Spinal cord (tissue), 10 donors: Measurements from ENCODE around the gene FBL. TPM values are rescaled to one million over a fixed set of nuclear protein-coding genes. Genes with fewer than 3 reads are reported as not detected.
"Not testable (repeated sequence)": the region's sequence is repeated elsewhere in the genome, so short reads cannot be mapped to it uniquely, and the experiment has no call there.

Experiments used
- DNase-seq, 6 donors: peaks; one replicate each; pipeline versions ENCODE4 v3.0.0 to v3.0.0-alpha.2; 2013 to 2015; ENCODE audit warnings: low spot score in 6 of 6, low read depth in 4 of 6
- H3K27ac ChIP-seq: one replicate; pipeline ENCODE4 v1.5.1; 2013; ENCODE audit warnings: low read depth, low read length, control low read depth
- H3K27me3 ChIP-seq: one replicate; pipeline ENCODE4 v1.6.1; 2013; ENCODE audit warnings: low read length; ENCODE audit not compliant: control insufficient read depth, insufficient read depth
- H3K36me3 ChIP-seq: one replicate; pipeline ENCODE4 v1.6.1; 2013; ENCODE audit warnings: low read length; ENCODE audit not compliant: control insufficient read depth, insufficient read depth
- H3K4me1 ChIP-seq: one replicate; pipeline ENCODE4 v1.6.1; 2013; ENCODE audit warnings: low read length; ENCODE audit not compliant: control insufficient read depth, insufficient read depth
- H3K4me3 ChIP-seq: one replicate; pipeline ENCODE4 v1.5.1; 2013; ENCODE audit warnings: low read depth, low read length, control low read depth
- H3K9me3 ChIP-seq: one replicate; pipeline ENCODE4 v1.6.1; 2013; ENCODE audit warnings: low read length; ENCODE audit not compliant: control insufficient read depth, insufficient read depth
- WGBS: methylation state at CpG from one replicate; pipeline ENCODE4 v1.1.5; 2013; ENCODE audit warnings: missing lambda C conversion rate; ENCODE audit not compliant: insufficient coverage; 5-methylcytosine and 5-hydroxymethylcytosine counted together
- polyA plus RNA-seq, 2 donors: library from polyadenylated mRNA; unstranded; fragments of 120-200 nt; gene quantifications; one replicate each; pipeline ENCODE4 v1.2.1, GENCODE V29; 2013; ENCODE audit not compliant: insufficient read length in 2 of 2
- total RNA-seq, 2 donors: library from RNA; depleted of rRNA in 1 of 2; stranded (reverse); fragments of 120-200 nt in 1 of 2; fragments of >200 nt in 1 of 2; gene quantifications; one replicate each; pipeline versions ENCODE4 v1.2.3 to v1.2.4, GENCODE V29; 2013 to 2014
- donor health status: healthy.

FBL gene
- total and polyA plus RNA-seq, 4 donors = 98.0 to 148 (median 131) TPM

GRCh38 chr19:39810424-39810823 lies 35.8 kb downstream of the FBL start:
- H3K4me1 ChIP-seq = no peaks in the 10 kb centered on the region
- no peaks in the 10 kb centered on the region for H3K27me3 ChIP-seq
- H3K27ac ChIP-seq = no peak overlapping the region
- no peak overlapping the region for H3K4me3 ChIP-seq
- no peak for DNase-seq
- H3K9me3 ChIP-seq = no peaks in the 10 kb centered on the region
- peaks cover 10% of the 10 kb centered on the region for H3K36me3 ChIP-seq
- WGBS = no CpG with 5 or more reads among the region's 4 CpGs

- 90% methylated on average over 3 of the region's 4 CpGs for WGBS
- peaks cover 9% of the 10 kb centered on the region for H3K36me3 ChIP-seq
- DNase-seq = no peak
Measured at GRCh38 chr19:39809368-39809767, 36.8 kb downstream of the FBL start.

GRCh38 chr19:39808688-39809087 lies 37.5 kb downstream of the FBL start:
- DNase-seq, H3K9me3 ChIP-seq, H3K36me3 ChIP-seq, H3K27ac ChIP-seq, H3K27me3 ChIP-seq, H3K4me1 ChIP-seq, H3K4me3 ChIP-seq: not testable (repeated sequence)
- WGBS = 84% methylated on average over 2 of the region's 7 CpGs

More at GRCh38 chr19:39809368-39809767, 36.8 kb downstream of the FBL start:
- Histone ChIP-seq H3K4me3 (no peak overlapping the region), H3K9me3 (no peaks in the 10 kb centered on the region), H3K27ac (no peak overlapping the region), H3K27me3 (no peaks in the 10 kb centered on the region), H3K4me1 (no peaks in the 10 kb centered on the region)

GRCh38 chr19:39807846-39808364 lies 38.3 kb downstream of the FBL start:
- Histone ChIP-seq H3K27me3 (no peaks in the 10 kb centered on the region), H3K4me3 (no peak overlapping the region), H3K4me1 (no peaks in the 10 kb centered on the region), H3K9me3 (no peaks in the 10 kb centered on the region), H3K27ac (no peak overlapping the region), H3K36me3 (peaks cover 5% of the 10 kb centered on the region)
- WGBS = no CpG with 5 or more reads among the region's 5 CpGs
- DNase-seq = no peak

GRCh38 chr19:39805104-39805503 lies 41.1 kb downstream of the FBL start:
- Histone ChIP-seq H3K4me3 (no peak overlapping the region), H3K9me3 (no peaks in the 10 kb centered on the region), H3K4me1 (no peaks in the 10 kb centered on the region), H3K27ac (no peak overlapping the region), H3K27me3 (no peaks in the 10 kb centered on the region), H3K36me3 (no peaks in the 10 kb centered on the region)
- WGBS = 63% methylated on average over 5 of the region's 5 CpGs
- no peak for DNase-seq

- H3K9me3 ChIP-seq = no peaks in the 10 kb centered on the region
- H3K4me1 ChIP-seq = no peaks in the 10 kb centered on the region
- H3K27me3 ChIP-seq = no peaks in the 10 kb centered on the region
- DNase-seq = no peak
- no CpG with 5 or more reads among the region's 4 CpGs for whole genome bisulfite sequencing
- H3K4me3 ChIP-seq = no peak overlapping the region
- no peak overlapping the region for H3K27ac ChIP-seq
- no peaks in the 10 kb centered on the region for H3K36me3 ChIP-seq
Measured at GRCh38 chr19:39802958-39803357, 43.2 kb downstream of the FBL start.

GRCh38 chr19:39797083-39797482 lies 49.1 kb downstream of the FBL start:
- no CpG with 5 or more reads among the region's 2 CpGs for WGBS
- Histone ChIP-seq H3K27ac (no peak overlapping the region), H3K4me3 (no peak overlapping the region), H3K36me3 (no peaks in the 10 kb centered on the region), H3K9me3 (no peaks in the 10 kb centered on the region), H3K4me1 (no peaks in the 10 kb centered on the region), H3K27me3 (peaks cover 2% of the 10 kb centered on the region)
- no peak for DNase-seq

GRCh38 chr19:39796000-39796498 lies 50.1 kb downstream of the FBL start:
- no peaks in the 10 kb centered on the region for H3K4me1 ChIP-seq
- no peak for DNase-seq
- H3K27ac ChIP-seq = no peak overlapping the region
- no peaks in the 10 kb centered on the region for H3K36me3 ChIP-seq
- H3K9me3 ChIP-seq = no peaks in the 10 kb centered on the region
- no peak overlapping the region for H3K4me3 ChIP-seq
- peaks cover 2% of the 10 kb centered on the region for H3K27me3 ChIP-seq
- WGBS = 44% methylated on average over 1 of the region's 2 CpGs

- peaks cover 2% of the 10 kb centered on the region for H3K27me3 ChIP-seq
- 70% methylated on average over 1 of the region's 5 CpGs for WGBS
- no peak overlapping the region for H3K27ac ChIP-seq
- H3K4me1 ChIP-seq = no peaks in the 10 kb centered on the region
- H3K4me3 ChIP-seq = no peak overlapping the region
- H3K36me3 ChIP-seq = no peaks in the 10 kb centered on the region
- H3K9me3 ChIP-seq = no peaks in the 10 kb centered on the region
- no peak for DNase-seq
Measured at GRCh38 chr19:39795001-39795400, 51.2 kb downstream of the FBL start.

GRCh38 chr19:39792999-39793546 lies 53.1 kb downstream of the FBL start:
- 0% methylated on average over 13 of the region's 17 CpGs for WGBS
- H3K27ac ChIP-seq = no peak overlapping the region
- peak overlapping the region; percentile 46 for H3K4me3 ChIP-seq
- H3K4me1 ChIP-seq = no peaks in the 10 kb centered on the region
- peak; percentile 32 to 86 (median 54) for DNase-seq
- peaks cover 2% of the 10 kb centered on the region for H3K27me3 ChIP-seq
- no peaks in the 10 kb centered on the region for H3K36me3 ChIP-seq
- no peaks in the 10 kb centered on the region for H3K9me3 ChIP-seq
